Pancreas (tissue), 10 donors: ENCODE measurements around the gene CPAMD8. TPM values are rescaled to one million over a fixed set of nuclear protein-coding genes. Genes with fewer than 3 reads are reported as not detected.
A peak's percentile ranks its signal among the peaks of the same experiment; 100 is the strongest.

Experiments
- ATAC-seq, 4 donors: fragments of 200-7000 bp; cut with Tn5 transposase; one replicate each; pipeline versions ENCODE4 v1.8.0 to v1.9.1; 2020; ENCODE audit warnings: mild to moderate bottlenecking in 4 of 4, moderate library complexity in 4 of 4
- DNase-seq, 6 donors: peaks; one replicate each; pipeline ENCODE4 v3.0.0-alpha.2; 2020
- FAIRE-seq: peaks from 2 replicates; lab custom pipeline; 2012; peaks lifted over from hg19 to GRCh38; lab: Jason Lieb, UNC
- H3K27ac ChIP-seq, 4 donors: fragments of 200-600 bp; sonication (generic); 1 replicate in 3 of 4; 2 replicates in 1 of 4; pipeline versions ENCODE4 v1.5.0 to v1.8.0; 2020
- H3K27me3 ChIP-seq, 4 donors: fragments of 200-600 bp; one replicate each; pipeline ENCODE4 v1.8.0; 2021
- H3K36me3 ChIP-seq, 3 donors: fragments of 200-600 bp; sonication (generic) in 1 of 3; one replicate each; pipeline versions ENCODE4 v1.5.0 to v1.8.0; 2020 to 2021
- H3K4me1 ChIP-seq, 3 donors: fragments of 200-600 bp; one replicate each; pipeline ENCODE4 v1.8.0; 2021
- H3K4me3 ChIP-seq, 4 donors: fragments of 200-600 bp; sonication (generic) in 2 of 4; one replicate each; pipeline versions ENCODE4 v1.5.0 to v1.8.0; 2020 to 2021
- H3K9me3 ChIP-seq, 4 donors: fragments of 200-600 bp; one replicate each; pipeline ENCODE4 v1.8.0; 2021
- CTCF ChIP-seq, 4 donors: fragments of 200-600 bp; sonication (generic) in 3 of 4; IDR thresholded peaks; one replicate each; pipeline versions ENCODE4 v1.5.0 to v1.8.0; 2021; ENCODE audit warnings: antibody characterized with exemption in 4 of 4
- WGBS, 2 donors: extraction: QIAGEN DNeasy Blood & Tissue Kit; methylation state at CpG; one replicate each; pipeline ENCODE4 v1.1.7; 2013; 5-methylcytosine and 5-hydroxymethylcytosine counted together
- intact Hi-C, 3 donors: fragments of 100-400 bp; cut with DNase I; formaldehyde crosslinking; loops; one replicate each; pipeline versions ENCODE4 v1.11.1 to v1.14.2; 2022
- polyA plus RNA-seq, 2 donors: library from polyadenylated mRNA; stranded (reverse); fragments of 200-250 nt; gene quantifications; one replicate each; pipeline ENCODE4 v1.2.3, GENCODE V29; 2013
- total RNA-seq, 6 donors: library from RNA; stranded (reverse); fragmentation: NEBNext Ultra II Directional in 4 of 6; extraction: Animal tissue kit (Norgen Biotek cat#: 25700) in 4 of 6; gene quantifications; one replicate each; pipeline versions ENCODE4 v1.2.1 to v1.2.4, GENCODE V29; 2021 to 2023
- donor health status: healthy with polysubstance abuse.
- donor health status: DM: no; HTN: no; CAD: no; lungs with moderate emphysema.
- donor health status: DM: no; HTN: no; CAD: no.
- donor health status: control.
- donor health status: control.
- donor health status: Bipolar disorder and iron deficiency.
- donor health status: DM: yes; HTN: yes; CAD: no.
- donor health status: DM: no; HTN: no; CAD: no.
- donor health status: DM: no; HTN: no; CAD: no.
- donor health status: DM: yes; HTN: yes; CAD: no.

CPAMD8 gene
- total and polyA plus RNA-seq, 8 donors: 0.60 to 5.2 (median 1.2) TPM

- ATAC-seq (peak in 2 of 4 donors; percentile 45 to 72), DNase-seq (no peak), FAIRE-seq (no peak)
- 94 to 98% methylated on average over 6 of the region's 6 CpGs for WGBS, 2 donors
- no peaks in the 10 kb centered on the region for H3K27me3 ChIP-seq
- H3K36me3 ChIP-seq: peaks cover 0 to 54% (median 22%) of the 10 kb centered on the region in 3 donors
- no peak overlapping the region for H3K27ac ChIP-seq
- H3K4me3 ChIP-seq: no peak overlapping the region
- intact Hi-C loops: no loop called here
- TF ChIP-seq CTCF (IDR thresholded peaks at IDR 0.05): no peak
- no peaks in the 10 kb centered on the region for H3K4me1 ChIP-seq
- H3K9me3 ChIP-seq: no peaks in the 10 kb centered on the region
These were observed 179.2 kb downstream of the CPAMD8 start for GRCh38 chr19:16847430-16847829.

GRCh38 chr19:16846901-16847300 is 179.7 kb downstream of the CPAMD8 start:
- Histone ChIP-seq H3K27me3 (no peaks in the 10 kb centered on the region), H3K4me1 (no peaks in the 10 kb centered on the region), H3K36me3 (peaks cover 0 to 49% (median 22%) of the 10 kb centered on the region in 3 donors), H3K9me3 (no peaks in the 10 kb centered on the region), H3K4me3 (no peak overlapping the region), H3K27ac (no peak overlapping the region)
- ATAC-seq (no peak), DNase-seq (no peak), FAIRE-seq (no peak)
- intact Hi-C loops: no loop called here
- no peak for TF ChIP-seq CTCF (IDR thresholded peaks at IDR 0.05)
- WGBS, 2 donors: 93 to 95% methylated on average over 16 of the region's 16 CpGs

Other genes starting within 250 kb of the CPAMD8 start
- gene SIN3B, start 197.4 kb downstream of the CPAMD8 start, total RNA-seq: 10 to 100 TPM; 13.6 to 27.6 (median 17.9) TPM
- 10 to 100 TPM; 43.3 to 51.8 TPM for gene SIN3B, start 197.4 kb downstream of the CPAMD8 start, polyA plus RNA-seq
- gene F2RL3, start 137.8 kb downstream of the CPAMD8 start, total RNA-seq: 1 to 10 TPM in 5 of 6 donors, under 1 TPM in 1; 0.24 to 4.4 (median 1.2) TPM
- 1 to 10 TPM; 2.4 to 9.0 TPM for gene F2RL3, start 137.8 kb downstream of the CPAMD8 start, polyA plus RNA-seq
- gene HAUS8, start 48.6 kb upstream of the CPAMD8 start, total RNA-seq: 1 to 10 TPM; 2.0 to 5.6 (median 2.1) TPM
- gene HAUS8, start 48.6 kb upstream of the CPAMD8 start, polyA plus RNA-seq: 10 to 100 TPM in 1 of 2 donors, 1 to 10 TPM in 1; 6.5 to 12.0 TPM
- gene MYO9B, start 49.0 kb upstream of the CPAMD8 start, total RNA-seq: 10 to 100 TPM; 16.6 to 49.2 (median 20.8) TPM
- 10 to 100 TPM; 40.9 to 53.4 TPM for gene MYO9B, start 49.0 kb upstream of the CPAMD8 start, polyA plus RNA-seq
- 10 to 100 TPM; 12.8 to 22.4 (median 16.4) TPM for gene USE1, start 188.5 kb upstream of the CPAMD8 start, total RNA-seq
- 10 to 100 TPM; 43.3 to 46.6 TPM for gene USE1, start 188.5 kb upstream of the CPAMD8 start, polyA plus RNA-seq
- 10 to 100 TPM; 13.4 to 19.6 (median 16.9) TPM for gene OCEL1, start 199.4 kb upstream of the CPAMD8 start, total RNA-seq
- 10 to 100 TPM; 20.9 to 28.4 TPM for gene OCEL1, start 199.4 kb upstream of the CPAMD8 start, polyA plus RNA-seq
- 10 to 100 TPM; 32.5 to 51.2 (median 39.7) TPM for gene NR2F6, start 219.1 kb upstream of the CPAMD8 start, total RNA-seq
- gene NR2F6, start 219.1 kb upstream of the CPAMD8 start, polyA plus RNA-seq: 10 to 100 TPM; 21.3 to 23.5 TPM
- gene USHBP1, start 237.9 kb upstream of the CPAMD8 start, total RNA-seq: 1 to 10 TPM; 1.2 to 2.9 (median 1.8) TPM
- 10 to 100 TPM in 1 of 2 donors, 1 to 10 TPM in 1; 9.3 to 11.1 TPM for gene USHBP1, start 237.9 kb upstream of the CPAMD8 start, polyA plus RNA-seq
- gene BABAM1, start 240.6 kb upstream of the CPAMD8 start, total RNA-seq: 10 to 100 TPM; 25.5 to 46.8 (median 31.8) TPM
- gene BABAM1, start 240.6 kb upstream of the CPAMD8 start, polyA plus RNA-seq: 10 to 100 TPM; 64.1 to 71.1 TPM